ENCODE data around the gene F10.

F10 gene

DNA sequence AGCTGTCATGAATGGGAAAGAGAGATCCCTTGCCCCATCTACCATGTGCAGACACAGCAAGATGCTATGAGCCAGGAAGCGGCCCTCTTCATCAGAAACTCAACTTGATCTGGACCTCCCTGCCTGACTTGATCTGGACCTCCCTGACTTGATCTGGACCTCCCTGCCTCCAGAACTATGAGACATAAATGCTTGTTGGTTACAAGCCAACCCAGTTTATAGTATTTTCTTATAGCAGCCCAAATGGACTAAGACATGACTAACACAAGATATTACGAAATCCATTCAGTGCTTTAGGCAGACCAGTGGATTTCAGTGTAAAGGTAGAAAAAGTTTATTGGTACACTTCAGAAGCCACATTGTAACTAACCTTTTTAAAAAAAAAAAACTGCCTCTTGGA lies 70.3 kb downstream of the F10 start:
- Histone ChIP-seq H3K9me2 (replicated peaks; ENCODE audit: low read depth, low read length) (no peaks in the 10 kb centered on the region), H3K9ac (ENCODE audit: low read depth, low read length, poor library complexity, severe bottlenecking) (no peak overlapping the region), H2AFZ (ENCODE audit: low read length) (no peak overlapping the region), H3K79me2 (ENCODE audit: insufficient read depth, low read length) (no peaks in the 10 kb centered on the region), H3K4me3 (ENCODE audit: low read length, poor library complexity, severe bottlenecking) (no peak overlapping the region), H3K36me3 (ENCODE audit: insufficient read depth, low read length) (peaks cover 81% of the 10 kb centered on the region; the same call in 1 of the 2 replicates), H3F3A (ENCODE audit: low read depth) (no peaks in the 10 kb centered on the region), H3K27me3 (ENCODE audit: insufficient read depth, low read length, poor library complexity, severe bottlenecking) (no peaks in the 10 kb centered on the region), H4K20me1 (ENCODE audit: insufficient read depth, low read length, poor library complexity, severe bottlenecking) (no peaks in the 10 kb centered on the region), H3K9me3 (ENCODE audit: insufficient read depth, low read depth, low read length) (no peaks in the 10 kb centered on the region), H3K4me1 (ENCODE audit: insufficient read depth, low read length, poor library complexity, severe bottlenecking) (no peaks in the 10 kb centered on the region), H3K4me2 (ENCODE audit: low read depth, low read length, poor library complexity, severe bottlenecking) (no peak overlapping the region)
- TF ChIP-seq EZH2phosphoT487 (IDR thresholded peaks at IDR 0.05; ENCODE audit: borderline replicate concordance), result no peak
- TF ChIP-seq, protein P1, sequence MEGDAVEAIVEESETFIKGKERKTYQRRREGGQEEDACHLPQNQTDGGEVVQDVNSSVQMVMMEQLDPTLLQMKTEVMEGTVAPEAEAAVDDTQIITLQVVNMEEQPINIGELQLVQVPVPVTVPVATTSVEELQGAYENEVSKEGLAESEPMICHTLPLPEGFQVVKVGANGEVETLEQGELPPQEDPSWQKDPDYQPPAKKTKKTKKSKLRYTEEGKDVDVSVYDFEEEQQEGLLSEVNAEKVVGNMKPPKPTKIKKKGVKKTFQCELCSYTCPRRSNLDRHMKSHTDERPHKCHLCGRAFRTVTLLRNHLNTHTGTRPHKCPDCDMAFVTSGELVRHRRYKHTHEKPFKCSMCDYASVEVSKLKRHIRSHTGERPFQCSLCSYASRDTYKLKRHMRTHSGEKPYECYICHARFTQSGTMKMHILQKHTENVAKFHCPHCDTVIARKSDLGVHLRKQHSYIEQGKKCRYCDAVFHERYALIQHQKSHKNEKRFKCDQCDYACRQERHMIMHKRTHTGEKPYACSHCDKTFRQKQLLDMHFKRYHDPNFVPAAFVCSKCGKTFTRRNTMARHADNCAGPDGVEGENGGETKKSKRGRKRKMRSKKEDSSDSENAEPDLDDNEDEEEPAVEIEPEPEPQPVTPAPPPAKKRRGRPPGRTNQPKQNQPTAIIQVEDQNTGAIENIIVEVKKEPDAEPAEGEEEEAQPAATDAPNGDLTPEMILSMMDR (conservative IDR thresholded peaks at IDR 0.05; ENCODE audit: low read length), result no peak

DNA sequence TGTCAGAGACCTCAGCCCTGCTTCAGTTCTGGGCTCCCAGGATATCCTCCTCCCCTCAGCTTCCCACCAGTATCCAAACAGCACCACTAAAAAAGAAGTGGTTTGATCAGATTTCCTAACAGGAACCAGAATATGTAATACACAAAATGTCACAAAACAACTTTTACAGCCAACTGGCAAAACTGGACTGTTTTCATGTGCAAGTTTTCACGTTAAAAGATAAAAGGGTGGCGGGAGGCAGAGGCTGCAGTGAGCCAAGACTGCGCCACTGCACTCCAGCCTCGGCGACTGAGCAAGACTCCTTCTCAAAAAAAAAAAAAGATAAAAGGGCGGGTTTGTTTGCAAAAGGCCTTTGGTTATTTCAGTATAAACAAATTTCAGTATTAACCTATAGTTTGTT lies 72.8 kb downstream of the F10 start:
- Histone ChIP-seq H4K20me1 (ENCODE audit: insufficient read depth, low read length, poor library complexity, severe bottlenecking) (no peaks in the 10 kb centered on the region), H3K4me3 (ENCODE audit: low read length, poor library complexity, severe bottlenecking) (no peak overlapping the region), H3K27me3 (ENCODE audit: insufficient read depth, low read length, poor library complexity, severe bottlenecking) (no peaks in the 10 kb centered on the region), H3K9me2 (replicated peaks; ENCODE audit: low read depth, low read length) (no peaks in the 10 kb centered on the region), H3K4me1 (ENCODE audit: insufficient read depth, low read length, poor library complexity, severe bottlenecking) (no peaks in the 10 kb centered on the region), H2AFZ (ENCODE audit: low read length) (no peak overlapping the region), H3K9ac (ENCODE audit: low read depth, low read length, poor library complexity, severe bottlenecking) (no peak overlapping the region), H3F3A (ENCODE audit: low read depth) (no peaks in the 10 kb centered on the region), H3K79me2 (ENCODE audit: insufficient read depth, low read length) (no peaks in the 10 kb centered on the region), H3K9me3 (ENCODE audit: insufficient read depth, low read depth, low read length) (no peaks in the 10 kb centered on the region), H3K4me2 (ENCODE audit: low read depth, low read length, poor library complexity, severe bottlenecking) (no peak overlapping the region), H3K36me3 (ENCODE audit: insufficient read depth, low read length) (peaks cover 78% of the 10 kb centered on the region; the same call in 1 of the 2 replicates)
- no peak for TF ChIP-seq EZH2phosphoT487 (IDR thresholded peaks at IDR 0.05; ENCODE audit: borderline replicate concordance)
- TF ChIP-seq, protein P1 (conservative IDR thresholded peaks at IDR 0.05; ENCODE audit: low read length), result no peak

DNA sequence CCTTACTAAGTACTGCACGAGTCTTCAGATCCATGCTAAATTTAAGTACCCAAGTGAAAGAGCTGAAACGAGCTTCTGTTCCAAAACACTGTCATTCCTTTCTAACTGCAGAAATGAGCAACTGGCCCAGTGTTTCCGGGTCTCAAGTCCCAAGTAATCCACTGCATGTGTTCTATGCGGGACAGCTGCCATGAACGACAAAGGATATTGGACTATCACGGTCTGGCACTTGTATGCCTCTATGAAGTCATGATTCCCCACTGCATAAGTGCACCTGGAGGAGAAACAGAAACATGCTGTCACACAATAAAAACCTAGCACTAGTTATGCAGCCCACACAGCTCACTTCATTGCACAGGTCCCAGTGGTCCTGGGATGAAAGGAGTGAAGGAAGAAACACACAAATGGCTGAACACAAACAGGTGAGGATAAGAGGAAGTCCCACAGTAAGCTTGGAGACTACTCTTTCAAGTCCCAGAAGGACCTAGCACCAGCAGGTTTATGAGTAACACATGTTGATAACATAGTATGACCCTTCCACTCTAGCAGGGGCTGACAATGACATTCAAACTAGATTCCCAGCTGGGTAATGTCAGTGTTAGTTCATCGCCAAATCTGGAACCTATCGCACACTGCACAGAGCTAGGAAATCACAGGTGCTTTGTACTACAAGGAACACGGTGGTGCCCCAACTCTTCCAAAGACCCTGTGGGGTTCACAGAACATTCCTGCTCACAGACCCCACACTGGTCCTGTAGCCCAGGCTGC lies 74.6 kb downstream of the F10 start:
- Histone ChIP-seq H2AFZ (ENCODE audit: low read length) (no peak overlapping the region), H3K27me3 (ENCODE audit: insufficient read depth, low read length, poor library complexity, severe bottlenecking) (no peaks in the 10 kb centered on the region), H3F3A (ENCODE audit: low read depth) (no peaks in the 10 kb centered on the region), H3K4me3 (ENCODE audit: low read length, poor library complexity, severe bottlenecking) (no peak overlapping the region), H3K4me2 (ENCODE audit: low read depth, low read length, poor library complexity, severe bottlenecking) (no peak overlapping the region), H3K9me2 (replicated peaks; ENCODE audit: low read depth, low read length) (no peaks in the 10 kb centered on the region), H4K20me1 (ENCODE audit: insufficient read depth, low read length, poor library complexity, severe bottlenecking) (no peaks in the 10 kb centered on the region), H3K4me1 (ENCODE audit: insufficient read depth, low read length, poor library complexity, severe bottlenecking) (no peaks in the 10 kb centered on the region), H3K9ac (ENCODE audit: low read depth, low read length, poor library complexity, severe bottlenecking) (no peak overlapping the region), H3K36me3 (ENCODE audit: insufficient read depth, low read length) (peaks cover 71% of the 10 kb centered on the region; the same call in 1 of the 2 replicates), H3K9me3 (ENCODE audit: insufficient read depth, low read depth, low read length) (no peaks in the 10 kb centered on the region), H3K79me2 (ENCODE audit: insufficient read depth, low read length) (peaks cover 4% of the 10 kb centered on the region; the same call in 1 of the 2 replicates)
- no peak for TF ChIP-seq EZH2phosphoT487 (IDR thresholded peaks at IDR 0.05; ENCODE audit: borderline replicate concordance)
- TF ChIP-seq, protein P1 (conservative IDR thresholded peaks at IDR 0.05; ENCODE audit: low read length), result no peak
